MCF 10A (cell line): ENCODE data around the gene PIP4K2A. TPM values are rescaled to one million over a fixed set of nuclear protein-coding genes. Genes with fewer than 3 reads are reported as not detected.

Experiments used
- BruUV-seq: library from RNA; stranded (reverse); fragments of 400-500 nt; replicated peaks from 2 replicates; lab custom pipeline; 2021; lab: Mats Ljungman, UMichigan
- CTCF ChIA-PET: fragments of 300-600 bp; sonication (Branson Sonifier 250); formaldehyde crosslinking; extraction: SDS; loops from one replicate; lab custom pipeline; 2021; ENCODE audit warnings: antibody characterized with exemption, inconsistent platforms; lab: Yijun Ruan, JAX
- POLR2A ChIA-PET: fragments of 300-600, 350-650 bp; sonication (Branson Sonifier 250); formaldehyde crosslinking; extraction: SDS; loops from one replicate; lab custom pipeline; 2020; ENCODE audit warnings: antibody characterized with exemption, inconsistent platforms; lab: Yijun Ruan, JAX
- DNase-seq: peaks from one replicate; pipeline ENCODE4 v3.0.0-alpha.2; 2018; ENCODE audit not compliant: unreplicated experiment
- H3K27ac Mint-ChIP-seq: one replicate; pipeline ENCODE4 v1.8.0; 2022; ENCODE audit warnings: mild to moderate bottlenecking, low read depth, mixed read lengths; ENCODE audit not compliant: unreplicated experiment
- H3K27me3 Mint-ChIP-seq: one replicate; pipeline ENCODE4 v1.8.0; 2022; ENCODE audit warnings: mixed read lengths; ENCODE audit not compliant: insufficient read depth, unreplicated experiment
- H3K36me3 Mint-ChIP-seq: one replicate; pipeline ENCODE4 v1.8.0; 2022; ENCODE audit warnings: mild to moderate bottlenecking, moderate library complexity, mixed read lengths; ENCODE audit not compliant: insufficient read depth, unreplicated experiment
- H3K4me1 Mint-ChIP-seq: one replicate; pipeline ENCODE4 v1.8.0; 2022; ENCODE audit warnings: mixed read lengths; ENCODE audit not compliant: insufficient read depth, unreplicated experiment
- H3K4me3 Mint-ChIP-seq: one replicate; pipeline ENCODE4 v1.8.0; 2022; ENCODE audit warnings: mild to moderate bottlenecking, moderate library complexity, mixed read lengths; ENCODE audit not compliant: unreplicated experiment
- H3K9me3 Mint-ChIP-seq: one replicate; pipeline ENCODE4 v1.8.0; 2022; ENCODE audit warnings: mixed read lengths; ENCODE audit not compliant: unreplicated experiment
- intact Hi-C: fragments of 100-400 bp; cut with micrococcal nuclease; formaldehyde crosslinking; loops from 2 replicates; pipeline ENCODE4 v1.14.1; 2022
- total RNA-seq: library from RNA; stranded (reverse); gene quantifications from 2 replicates; pipeline ENCODE4 v1.2.3, GENCODE V29; 2022
- TF ChIP-seq, protein P1 (sequence below): fragments of 200-600 bp; IDR thresholded peaks from one replicate; pipeline ENCODE4 v1.8.0; 2022; ENCODE audit warnings: antibody characterized with exemption, mild to moderate bottlenecking; ENCODE audit not compliant: unreplicated experiment

The PIP4K2A gene
- total RNA-seq, 1 experiment from 2014 or later = 24.2 TPM

DNA sequence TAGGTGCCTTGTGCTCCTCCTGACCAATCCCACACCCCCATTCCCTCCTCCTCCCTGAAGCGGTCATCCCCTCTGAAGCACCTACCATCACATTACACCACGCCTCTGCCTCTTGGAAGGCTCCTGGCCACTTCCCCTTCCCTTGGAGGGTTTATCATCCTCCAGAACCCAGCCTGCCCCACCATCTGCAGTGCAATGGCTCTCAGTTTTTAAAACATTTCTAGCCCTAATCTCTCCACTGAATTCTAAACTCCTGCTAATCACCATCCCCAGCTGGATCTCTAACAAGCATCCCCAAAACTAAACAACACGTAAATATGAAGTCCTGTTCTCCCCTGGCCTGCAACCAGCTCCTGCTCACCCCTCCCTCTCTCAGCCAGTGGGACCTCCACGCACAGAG is 70.6 kb downstream of the PIP4K2A start:
- no TSS peak for BruUV-seq
- Mint-ChIP-seq H3K36me3 (peaks cover 12% of the 10 kb centered on the region), H3K9me3 (no peaks in the 10 kb centered on the region), H3K27me3 (no peaks in the 10 kb centered on the region), H3K4me3 (no peak overlapping the region), H3K4me1 (peaks cover 14% of the 10 kb centered on the region), H3K27ac (no peak overlapping the region)
- CTCF ChIA-PET = interaction anchor here (0.7 kb wide), 1 partner anchor 19 kb away, joined by 3 read pairs; no protein-coding TSS in a partner anchor
- TF ChIP-seq, protein P1, sequence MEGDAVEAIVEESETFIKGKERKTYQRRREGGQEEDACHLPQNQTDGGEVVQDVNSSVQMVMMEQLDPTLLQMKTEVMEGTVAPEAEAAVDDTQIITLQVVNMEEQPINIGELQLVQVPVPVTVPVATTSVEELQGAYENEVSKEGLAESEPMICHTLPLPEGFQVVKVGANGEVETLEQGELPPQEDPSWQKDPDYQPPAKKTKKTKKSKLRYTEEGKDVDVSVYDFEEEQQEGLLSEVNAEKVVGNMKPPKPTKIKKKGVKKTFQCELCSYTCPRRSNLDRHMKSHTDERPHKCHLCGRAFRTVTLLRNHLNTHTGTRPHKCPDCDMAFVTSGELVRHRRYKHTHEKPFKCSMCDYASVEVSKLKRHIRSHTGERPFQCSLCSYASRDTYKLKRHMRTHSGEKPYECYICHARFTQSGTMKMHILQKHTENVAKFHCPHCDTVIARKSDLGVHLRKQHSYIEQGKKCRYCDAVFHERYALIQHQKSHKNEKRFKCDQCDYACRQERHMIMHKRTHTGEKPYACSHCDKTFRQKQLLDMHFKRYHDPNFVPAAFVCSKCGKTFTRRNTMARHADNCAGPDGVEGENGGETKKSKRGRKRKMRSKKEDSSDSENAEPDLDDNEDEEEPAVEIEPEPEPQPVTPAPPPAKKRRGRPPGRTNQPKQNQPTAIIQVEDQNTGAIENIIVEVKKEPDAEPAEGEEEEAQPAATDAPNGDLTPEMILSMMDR = no peak
- intact Hi-C loops = no loop called here
- no peak for DNase-seq
- POLR2A ChIA-PET = interaction anchor here (0.5 to 1.0 kb wide), 3 partner anchors 55 to 294 kb away, joined by 3 read pairs; no protein-coding TSS in a partner anchor

DNA sequence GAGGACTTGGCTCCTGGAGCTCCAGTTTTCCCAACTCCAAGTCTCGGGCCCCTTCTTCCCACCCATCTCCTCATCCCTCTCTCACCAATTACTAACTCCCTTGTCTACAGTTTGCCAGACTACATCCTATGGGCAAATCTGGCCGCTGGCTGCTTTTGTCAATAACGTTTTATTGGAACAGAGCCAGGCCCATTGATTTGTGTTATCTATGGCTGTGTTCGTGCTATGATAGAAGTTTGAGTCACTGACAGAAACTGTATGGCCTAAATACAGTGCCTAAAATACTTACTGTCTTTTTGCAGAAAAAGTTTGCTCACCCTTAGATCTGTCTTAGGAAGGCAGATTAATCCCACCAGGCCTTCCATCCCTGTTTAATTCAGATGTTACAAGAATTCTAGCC is 71.3 kb downstream of the PIP4K2A start:
- Mint-ChIP-seq H3K4me3 (no peak overlapping the region), H3K9me3 (no peaks in the 10 kb centered on the region), H3K36me3 (peaks cover 12% of the 10 kb centered on the region), H3K27ac (no peak overlapping the region), H3K4me1 (peaks cover 10% of the 10 kb centered on the region), H3K27me3 (no peaks in the 10 kb centered on the region)
- intact Hi-C loops = no loop called here
- BruUV-seq = no TSS peak
- ChIA-PET POLR2A (interaction anchor here (0.7 to 1.0 kb wide), 3 partner anchors 20 to 294 kb away, joined by 3 read pairs; no protein-coding TSS in a partner anchor), CTCF (no interaction called here)
- DNase-seq = no peak
- TF ChIP-seq, protein P1 = no peak

DNA sequence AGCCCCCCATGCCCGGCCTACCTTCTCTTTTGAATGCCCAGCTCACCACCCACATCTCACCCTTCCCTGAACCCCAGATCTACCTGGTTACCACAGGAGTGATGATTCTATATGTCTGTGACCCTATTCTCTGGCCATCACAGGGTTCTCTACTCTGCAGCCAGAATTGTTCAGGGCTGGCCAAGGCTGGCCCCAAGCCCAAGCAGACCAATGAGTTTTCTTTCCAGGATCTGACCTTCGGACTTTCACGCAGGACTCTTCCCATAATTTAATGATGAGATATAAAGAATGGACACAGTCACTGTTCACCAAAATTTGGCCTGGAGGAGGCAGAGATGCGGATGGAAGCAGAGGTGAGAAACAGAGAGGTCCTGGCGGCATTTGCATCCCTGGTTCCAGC is 72.6 kb downstream of the PIP4K2A start:
- BruUV-seq = no TSS peak
- H3K4me3 Mint-ChIP-seq = no peak overlapping the region
- intact Hi-C loops = no loop called here
- H3K9me3 Mint-ChIP-seq = no peaks in the 10 kb centered on the region
- H3K27me3 Mint-ChIP-seq = no peaks in the 10 kb centered on the region
- H3K27ac Mint-ChIP-seq = no peak overlapping the region
- DNase-seq = no peak
- TF ChIP-seq, protein P1 = no peak
- H3K36me3 Mint-ChIP-seq = peaks cover 12% of the 10 kb centered on the region
- ChIA-PET CTCF (no interaction called here), POLR2A (no interaction called here)
- peaks cover 6% of the 10 kb centered on the region for H3K4me1 Mint-ChIP-seq

DNA sequence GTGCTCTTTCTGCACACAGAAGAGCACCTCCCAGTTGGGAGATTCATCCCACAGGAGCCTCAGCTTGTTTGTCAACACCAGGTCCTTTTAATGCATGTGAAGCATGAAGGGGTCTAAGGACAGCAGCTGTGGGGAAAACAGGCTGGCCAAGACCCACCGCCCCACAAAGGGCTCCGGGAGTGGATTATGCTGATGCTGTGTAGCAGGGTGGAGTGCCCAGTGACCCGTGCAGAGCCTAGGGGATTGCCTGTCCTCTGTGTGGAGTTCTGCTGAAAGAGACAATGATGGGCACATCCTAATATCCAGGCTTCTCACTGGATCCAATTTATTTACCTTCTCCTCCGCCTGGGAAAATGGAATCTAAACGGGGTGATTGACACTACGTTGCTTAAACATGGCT is 74.0 kb downstream of the PIP4K2A start:
- Mint-ChIP-seq H3K27ac (no peak overlapping the region), H3K4me3 (no peak overlapping the region), H3K27me3 (no peaks in the 10 kb centered on the region), H3K36me3 (peaks cover 12% of the 10 kb centered on the region), H3K4me1 (peaks cover 6% of the 10 kb centered on the region), H3K9me3 (no peaks in the 10 kb centered on the region)
- CTCF ChIA-PET = interaction anchor here (0.6 to 0.7 kb wide), 3 partner anchors 52 to 1685 kb away, joined by 3 to 5 read pairs (median 5); no protein-coding TSS in a partner anchor
- POLR2A ChIA-PET = interaction anchor here (0.6 kb wide), 1 partner anchor 61 kb away, joined by 3 read pairs; no protein-coding TSS in a partner anchor
- TF ChIP-seq, protein P1 = no peak
- DNase-seq = no peak
- no TSS peak for BruUV-seq
- intact Hi-C loops = no loop called here
